Measurements from ENCODE around the gene FDX2.

DNA sequence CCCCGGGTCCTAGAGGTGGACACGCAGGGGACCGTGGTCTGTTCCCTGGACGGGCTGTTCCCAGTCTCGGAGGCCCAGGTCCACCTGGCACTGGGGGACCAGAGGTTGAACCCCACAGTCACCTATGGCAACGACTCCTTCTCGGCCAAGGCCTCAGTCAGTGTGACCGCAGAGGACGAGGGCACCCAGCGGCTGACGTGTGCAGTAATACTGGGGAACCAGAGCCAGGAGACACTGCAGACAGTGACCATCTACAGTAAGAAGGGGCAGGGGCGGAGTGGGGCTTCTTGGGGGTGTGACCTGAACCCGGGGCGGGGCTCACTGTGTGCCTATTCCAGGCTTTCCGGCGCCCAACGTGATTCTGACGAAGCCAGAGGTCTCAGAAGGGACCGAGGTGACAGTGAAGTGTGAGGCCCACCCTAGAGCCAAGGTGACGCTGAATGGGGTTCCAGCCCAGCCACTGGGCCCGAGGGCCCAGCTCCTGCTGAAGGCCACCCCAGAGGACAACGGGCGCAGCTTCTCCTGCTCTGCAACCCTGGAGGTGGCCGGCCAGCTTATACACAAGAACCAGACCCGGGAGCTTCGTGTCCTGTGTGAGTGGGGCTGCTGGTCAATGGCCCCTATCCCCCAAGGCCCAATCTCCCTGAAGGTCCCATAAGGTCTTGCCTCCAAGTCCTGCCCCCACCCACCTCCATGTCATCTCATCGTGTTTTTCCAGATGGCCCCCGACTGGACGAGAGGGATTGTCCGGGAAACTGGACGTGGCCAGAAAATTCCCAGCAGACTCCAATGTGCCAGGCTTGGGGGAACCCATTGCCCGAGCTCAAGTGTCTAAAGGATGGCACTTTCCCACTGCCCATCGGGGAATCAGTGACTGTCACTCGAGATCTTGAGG, 31.5 kb downstream of the FDX2 start:
- TF ChIP-seq POLR2AphosphoS5 (IDR thresholded peaks at IDR 0.05; ENCODE audit: low read depth, low read length) (no peak), JUND (IDR thresholded peaks at IDR 0.05; ENCODE audit: low read length) (no peak)
- TF ChIP-seq, protein P1, sequence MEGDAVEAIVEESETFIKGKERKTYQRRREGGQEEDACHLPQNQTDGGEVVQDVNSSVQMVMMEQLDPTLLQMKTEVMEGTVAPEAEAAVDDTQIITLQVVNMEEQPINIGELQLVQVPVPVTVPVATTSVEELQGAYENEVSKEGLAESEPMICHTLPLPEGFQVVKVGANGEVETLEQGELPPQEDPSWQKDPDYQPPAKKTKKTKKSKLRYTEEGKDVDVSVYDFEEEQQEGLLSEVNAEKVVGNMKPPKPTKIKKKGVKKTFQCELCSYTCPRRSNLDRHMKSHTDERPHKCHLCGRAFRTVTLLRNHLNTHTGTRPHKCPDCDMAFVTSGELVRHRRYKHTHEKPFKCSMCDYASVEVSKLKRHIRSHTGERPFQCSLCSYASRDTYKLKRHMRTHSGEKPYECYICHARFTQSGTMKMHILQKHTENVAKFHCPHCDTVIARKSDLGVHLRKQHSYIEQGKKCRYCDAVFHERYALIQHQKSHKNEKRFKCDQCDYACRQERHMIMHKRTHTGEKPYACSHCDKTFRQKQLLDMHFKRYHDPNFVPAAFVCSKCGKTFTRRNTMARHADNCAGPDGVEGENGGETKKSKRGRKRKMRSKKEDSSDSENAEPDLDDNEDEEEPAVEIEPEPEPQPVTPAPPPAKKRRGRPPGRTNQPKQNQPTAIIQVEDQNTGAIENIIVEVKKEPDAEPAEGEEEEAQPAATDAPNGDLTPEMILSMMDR (IDR thresholded peaks at IDR 0.05; ENCODE audit: control extremely low read depth in 1 of 3, insufficient read depth in 1 of 3, low read depth in 1 of 3, low read length in 3 of 3), result no peak
